Neuron (in vitro differentiated cells): ENCODE measurements around the gene RAB7A.
"Not testable (repeated sequence)": the region's sequence is repeated elsewhere in the genome, so short reads cannot be mapped to it uniquely, and the experiment has no call there.

Experiments used
- H2AFZ ChIP-seq: one replicate; pipeline ENCODE4 v1.6.1; 2013; ENCODE audit warnings: low read depth, mild to moderate bottlenecking, inconsistent platforms, low read length, moderate library complexity
- H3K27me3 ChIP-seq: one replicate; pipeline ENCODE4 v1.6.1; 2013; ENCODE audit warnings: low read length; ENCODE audit not compliant: insufficient read depth
- H3K36me3 ChIP-seq: one replicate; pipeline ENCODE4 v1.6.1; 2013; ENCODE audit warnings: low read length; ENCODE audit not compliant: insufficient read depth
- H3K4me1 ChIP-seq: one replicate; pipeline ENCODE4 v1.6.1; 2013; ENCODE audit warnings: low read length; ENCODE audit not compliant: insufficient read depth
- H3K4me3 ChIP-seq: 2 replicates; pipeline ENCODE4 v1.5.1; 2013; ENCODE audit warnings: mild to moderate bottlenecking, low read length, moderate library complexity
- H3K9me3 ChIP-seq: one replicate; pipeline ENCODE4 v1.6.1; 2013; ENCODE audit warnings: low read length

Gene RAB7A

DNA sequence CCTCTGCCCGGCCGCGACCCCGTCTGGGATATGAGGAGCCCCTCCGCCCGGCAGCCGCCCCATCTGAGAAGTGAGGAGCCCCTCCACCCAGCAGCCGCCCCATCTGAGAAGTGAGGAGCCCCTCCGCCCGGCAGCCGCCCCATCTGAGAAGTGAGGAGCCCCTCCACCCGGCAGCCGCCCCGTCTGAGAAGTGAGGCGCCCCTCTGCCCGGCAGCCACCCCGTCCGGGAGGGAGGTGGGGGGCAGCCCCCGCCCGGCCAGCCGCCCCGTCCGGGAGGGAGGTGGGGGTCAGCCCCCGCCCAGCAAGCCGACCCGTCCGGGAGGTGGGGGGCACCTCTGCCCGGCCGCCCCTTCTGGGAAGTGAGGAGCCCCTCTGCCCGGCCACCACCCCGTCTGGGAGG is 47.2 kb downstream of the RAB7A start:
- not testable (repeated sequence) for H3K9me3 ChIP-seq, H2AFZ ChIP-seq, H3K4me1 ChIP-seq, H3K36me3 ChIP-seq, H3K27me3 ChIP-seq, H3K4me3 ChIP-seq

DNA sequence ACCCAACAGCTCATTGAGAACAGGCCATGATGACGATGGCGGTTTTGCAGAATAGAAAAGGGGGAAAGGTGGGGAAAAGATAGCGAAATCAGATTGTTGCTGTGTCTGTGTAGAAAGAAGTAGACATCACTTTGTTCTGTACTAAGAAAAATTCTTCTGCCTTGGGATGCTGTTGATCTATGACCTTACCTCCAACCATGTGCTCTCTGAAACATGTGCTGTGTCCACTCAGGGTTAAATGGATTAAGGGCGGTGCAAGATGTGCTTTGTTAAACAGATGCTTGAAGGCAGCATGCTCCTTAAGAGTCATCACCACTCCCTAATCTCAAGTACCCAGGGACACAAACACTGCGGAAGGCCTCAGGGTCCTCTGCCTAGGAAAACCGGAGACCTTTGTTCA is 47.6 kb downstream of the RAB7A start:
- H3K36me3 ChIP-seq, H2AFZ ChIP-seq, H3K27me3 ChIP-seq, H3K4me1 ChIP-seq, H3K4me3 ChIP-seq, H3K9me3 ChIP-seq: not testable (repeated sequence)

DNA sequence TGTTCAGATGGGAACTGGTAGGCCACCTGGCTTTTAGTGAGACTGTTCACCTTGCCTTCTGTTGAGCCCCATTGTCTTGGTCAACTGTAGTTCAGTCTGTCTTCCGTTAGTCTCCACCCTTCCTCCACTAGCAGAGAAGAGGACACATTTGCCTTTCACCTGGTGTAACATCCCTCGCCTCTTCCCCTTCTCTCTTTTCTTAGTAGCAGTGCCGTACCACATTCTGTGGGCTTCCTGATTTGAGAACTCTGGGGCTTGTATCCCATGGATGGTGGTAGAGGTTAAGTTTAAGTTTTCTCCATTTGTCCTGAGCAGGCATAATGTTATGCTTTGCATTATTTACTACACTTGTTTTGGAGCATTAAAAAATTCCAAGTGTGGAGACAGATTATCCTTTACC is 49.3 kb downstream of the RAB7A start:
- Histone ChIP-seq H3K27me3 (no peaks in the 10 kb centered on the region), H3K9me3 (peaks cover 7% of the 10 kb centered on the region), H2AFZ (no peak overlapping the region), H3K4me1 (no peaks in the 10 kb centered on the region), H3K36me3 (no peaks in the 10 kb centered on the region), H3K4me3 (no peak overlapping the region)

DNA sequence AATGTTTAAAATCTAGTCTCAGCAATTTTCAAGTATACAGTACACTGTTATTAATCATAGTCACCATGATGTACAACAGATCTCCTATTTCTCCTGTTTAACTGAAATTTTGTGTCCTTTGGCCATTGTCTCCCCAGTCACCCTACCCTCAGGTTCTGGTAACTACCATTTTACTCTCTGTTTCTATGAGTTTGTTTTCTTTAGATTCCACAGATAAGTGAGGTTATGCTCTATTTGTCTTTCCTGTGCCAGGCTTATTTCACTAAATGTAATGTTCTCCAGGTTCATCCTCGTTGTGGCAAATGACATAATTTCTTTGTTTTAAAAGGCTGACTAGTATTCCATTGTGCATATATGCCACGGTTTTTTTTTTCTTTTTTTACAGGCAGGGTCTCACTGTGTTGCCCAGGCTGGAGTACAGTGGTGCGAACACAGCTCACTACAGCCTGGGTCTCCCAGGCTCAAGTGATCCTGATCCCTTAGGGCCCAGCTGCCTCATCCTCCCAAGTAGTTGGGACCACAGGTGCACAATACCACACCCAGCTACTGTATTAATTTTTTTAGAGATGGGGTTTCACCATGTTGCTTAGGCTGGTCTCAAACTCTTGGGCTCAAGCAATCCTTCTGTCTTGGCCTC is 50.0 kb downstream of the RAB7A start:
- H3K27me3 ChIP-seq = no peaks in the 10 kb centered on the region
- H3K4me3 ChIP-seq = no peak overlapping the region
- no peak overlapping the region for H2AFZ ChIP-seq
- peaks cover 7% of the 10 kb centered on the region for H3K9me3 ChIP-seq
- H3K36me3 ChIP-seq = no peaks in the 10 kb centered on the region
- no peaks in the 10 kb centered on the region for H3K4me1 ChIP-seq

DNA sequence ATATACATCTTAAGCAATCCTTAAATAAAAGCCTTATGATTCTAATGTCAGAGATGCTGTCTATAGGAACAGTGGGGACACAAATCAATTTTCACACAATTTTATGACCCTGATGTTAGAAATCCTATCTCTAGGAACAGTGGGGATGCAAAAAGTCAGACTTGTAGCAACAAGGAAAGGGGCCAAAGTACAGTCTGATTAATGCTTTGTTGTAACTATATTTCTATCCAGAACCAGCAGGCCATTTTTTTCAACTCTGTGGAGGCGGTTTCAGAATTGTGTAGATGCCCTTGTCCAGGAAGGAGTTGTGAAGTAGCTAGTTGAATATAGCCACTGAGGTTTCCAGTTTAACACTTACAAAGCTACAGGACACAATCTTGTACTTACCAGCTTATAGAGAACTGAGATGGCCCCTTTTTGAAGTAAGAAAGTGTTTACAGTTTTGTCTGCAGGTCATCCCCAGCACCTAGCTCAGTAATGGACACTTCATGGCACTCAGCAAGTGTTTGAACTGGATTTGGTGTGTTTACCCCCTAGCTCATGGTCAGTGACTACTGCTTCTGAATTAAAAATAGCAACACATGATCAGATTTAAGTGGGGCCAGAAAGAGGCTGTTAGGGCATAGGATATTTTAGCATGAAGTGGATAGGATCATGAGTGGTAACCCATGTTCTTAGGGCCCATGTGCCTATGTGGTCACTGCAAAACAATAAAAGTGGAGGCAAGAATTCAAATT is 54.3 kb downstream of the RAB7A start:
- no peak overlapping the region for H2AFZ ChIP-seq
- H3K4me3 ChIP-seq = no peak overlapping the region
- no peaks in the 10 kb centered on the region for H3K27me3 ChIP-seq
- no peaks in the 10 kb centered on the region for H3K4me1 ChIP-seq
- H3K36me3 ChIP-seq = no peaks in the 10 kb centered on the region
- peaks cover 2% of the 10 kb centered on the region for H3K9me3 ChIP-seq

DNA sequence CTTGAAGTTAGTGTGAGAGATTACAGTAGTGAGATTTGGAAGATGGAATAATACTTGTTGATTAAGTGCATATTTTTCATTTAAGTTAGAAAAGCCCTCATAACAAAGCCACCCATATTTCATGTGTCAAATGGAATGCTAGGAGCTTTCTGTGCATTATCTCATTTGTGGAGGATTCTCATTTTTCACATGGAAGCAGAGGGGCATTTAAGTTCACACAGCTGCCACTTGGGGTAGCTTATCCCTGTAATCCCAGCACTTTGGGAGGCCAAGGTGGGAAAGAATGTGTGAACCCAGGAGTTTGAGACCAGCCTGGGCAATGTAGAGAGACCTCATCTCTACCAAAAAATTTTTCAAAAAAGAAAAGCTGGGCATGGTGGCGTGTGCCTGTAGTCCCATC is 55.2 kb downstream of the RAB7A start:
- no peak overlapping the region for H2AFZ ChIP-seq
- no peaks in the 10 kb centered on the region for H3K4me1 ChIP-seq
- H3K4me3 ChIP-seq = no peak overlapping the region
- no peaks in the 10 kb centered on the region for H3K36me3 ChIP-seq
- H3K27me3 ChIP-seq = no peaks in the 10 kb centered on the region
- H3K9me3 ChIP-seq = peaks cover 2% of the 10 kb centered on the region

DNA sequence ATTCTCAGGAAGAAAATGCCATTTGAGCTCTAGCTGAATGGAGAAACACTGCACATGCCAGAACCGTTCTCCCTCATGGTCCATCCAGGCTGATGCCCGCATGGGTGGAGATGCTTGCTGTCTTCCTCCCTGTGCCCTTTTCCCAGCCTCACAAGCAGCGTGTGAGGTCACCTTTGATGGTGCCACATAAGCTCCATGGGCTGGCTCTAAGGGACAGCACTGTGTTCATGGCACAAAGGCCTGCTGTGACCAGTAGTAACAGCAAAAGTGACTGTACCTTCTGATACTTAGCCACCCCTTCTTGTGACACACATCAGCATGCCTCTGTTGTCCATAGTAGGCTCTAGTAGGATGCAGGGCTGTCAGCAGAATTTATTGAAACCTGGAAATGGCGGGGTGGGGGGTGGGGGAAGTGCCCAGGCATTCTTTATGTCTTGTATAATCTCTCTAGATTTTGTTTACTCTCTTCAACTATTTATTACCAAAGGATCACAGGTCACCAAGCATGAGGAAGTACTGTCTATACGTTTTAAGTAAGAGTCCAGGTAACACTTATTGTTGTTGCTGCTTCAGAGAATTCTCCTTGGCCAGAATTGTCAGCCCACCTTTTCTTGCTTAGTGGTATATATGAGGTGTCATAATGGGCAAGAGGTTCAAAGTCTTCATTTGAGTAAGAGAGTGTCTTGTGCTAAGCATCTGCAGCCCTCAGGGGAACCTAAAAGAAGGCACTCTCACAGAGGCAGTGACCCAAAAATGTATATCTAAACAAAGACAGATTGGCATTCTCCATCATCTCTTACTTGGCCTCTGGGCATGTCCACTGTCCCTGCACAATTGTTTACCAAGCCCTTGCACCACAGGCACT is 56.5 kb downstream of the RAB7A start:
- H3K36me3 ChIP-seq = no peaks in the 10 kb centered on the region

DNA sequence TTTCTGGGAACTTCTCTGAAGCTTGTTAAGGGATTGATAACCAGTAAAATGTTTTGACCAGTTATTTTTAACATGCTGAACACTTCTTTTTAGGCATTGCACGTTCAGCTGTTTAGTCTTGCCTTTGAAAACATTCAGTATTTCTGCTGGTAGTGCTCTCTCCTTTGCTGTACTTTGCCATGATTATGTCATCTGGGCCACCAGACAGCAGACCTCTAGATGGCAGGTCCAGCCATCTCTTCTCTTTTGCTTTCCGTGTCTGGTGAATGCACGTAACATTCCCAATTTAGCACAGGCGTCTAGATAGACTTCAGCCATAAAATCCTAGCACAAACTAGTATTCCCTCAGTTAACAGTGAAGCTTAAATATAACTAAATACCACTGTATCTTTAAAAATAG is 57.8 kb downstream of the RAB7A start:
- Histone ChIP-seq H3K4me1 (no peaks in the 10 kb centered on the region), H3K4me3 (no peak overlapping the region), H3K9me3 (no peaks in the 10 kb centered on the region), H3K27me3 (no peaks in the 10 kb centered on the region), H3K36me3 (no peaks in the 10 kb centered on the region), H2AFZ (no peak overlapping the region)

More for the DNA sequence above, 56.5 kb downstream of the RAB7A start:
- no peaks in the 10 kb centered on the region for H3K27me3 ChIP-seq
- no peaks in the 10 kb centered on the region for H3K9me3 ChIP-seq
- no peak overlapping the region for H3K4me3 ChIP-seq
- H2AFZ ChIP-seq = no peak overlapping the region
- H3K4me1 ChIP-seq = no peaks in the 10 kb centered on the region

DNA sequence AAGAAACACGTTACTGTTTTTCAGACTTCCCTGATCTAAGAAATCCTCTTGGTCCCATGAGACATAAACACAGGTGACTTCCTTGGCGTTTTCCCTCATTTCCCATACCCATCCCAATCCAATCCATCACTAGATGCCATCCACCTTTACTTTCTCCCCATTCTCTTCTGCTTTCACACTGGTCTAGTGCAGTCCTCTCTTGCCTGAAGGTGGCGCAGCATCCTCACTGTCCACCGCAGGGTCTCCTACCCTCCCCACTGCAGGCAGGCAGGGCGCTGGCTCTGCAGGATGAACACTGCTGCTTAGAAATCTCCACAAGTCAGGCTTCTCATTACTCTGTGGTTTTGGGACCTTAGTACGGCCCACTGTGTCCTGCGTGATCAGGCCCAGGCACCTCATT is 58.2 kb downstream of the RAB7A start:
- Histone ChIP-seq H3K27me3 (no peaks in the 10 kb centered on the region), H3K4me1 (no peaks in the 10 kb centered on the region), H2AFZ (no peak overlapping the region), H3K36me3 (no peaks in the 10 kb centered on the region), H3K9me3 (no peaks in the 10 kb centered on the region), H3K4me3 (no peak overlapping the region)

DNA sequence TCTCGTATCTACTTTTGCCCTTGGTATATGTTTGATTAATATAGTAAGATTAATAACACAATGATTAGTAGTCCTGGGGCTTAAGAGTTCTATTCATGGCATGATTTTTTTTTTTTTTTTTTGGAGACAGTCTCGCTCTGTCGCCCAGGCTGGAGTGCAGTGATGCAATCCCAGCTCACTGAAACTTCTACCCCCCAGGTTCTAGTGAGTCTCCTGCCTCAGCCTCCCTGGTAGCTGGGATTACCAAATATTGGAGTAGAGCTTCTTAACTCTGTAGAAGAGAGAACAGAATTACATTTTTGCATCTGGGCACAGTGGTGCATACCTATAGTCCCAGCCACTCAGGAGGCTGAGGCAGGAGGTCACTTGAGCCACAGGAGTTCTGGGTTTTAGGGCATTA is 58.9 kb downstream of the RAB7A start:
- Histone ChIP-seq H3K4me3 (no peak overlapping the region), H3K27me3 (no peaks in the 10 kb centered on the region), H3K4me1 (no peaks in the 10 kb centered on the region), H3K9me3 (no peaks in the 10 kb centered on the region), H3K36me3 (no peaks in the 10 kb centered on the region), H2AFZ (no peak overlapping the region)

DNA sequence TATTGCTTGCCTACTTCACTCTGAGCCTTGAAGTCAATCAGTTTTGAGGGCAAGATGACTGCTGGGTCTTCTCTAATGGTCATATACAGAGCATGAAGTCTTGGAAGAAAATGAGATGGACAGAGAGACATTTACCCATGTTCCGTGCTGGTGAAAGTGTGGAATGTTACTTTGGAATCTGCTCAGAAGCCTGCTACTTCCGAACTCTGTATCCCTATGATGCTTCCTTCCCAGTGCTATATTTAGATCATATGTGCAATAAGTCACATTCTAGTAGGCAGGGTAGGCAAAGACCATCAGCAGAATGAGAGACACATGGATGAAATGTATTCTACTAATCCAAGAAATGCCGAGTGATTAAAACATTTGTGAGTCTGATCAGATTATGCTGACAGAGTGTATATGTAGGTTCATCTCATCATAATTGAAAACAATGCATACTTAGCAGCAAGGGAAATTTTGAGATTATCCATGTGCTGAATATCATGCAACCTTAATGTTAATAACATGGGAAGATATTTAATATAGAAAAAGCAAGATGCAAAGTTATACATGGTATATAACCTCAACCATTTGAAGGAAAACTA is 60.5 kb downstream of the RAB7A start:
- Histone ChIP-seq H3K4me1 (no peaks in the 10 kb centered on the region), H3K4me3 (no peak overlapping the region), H3K36me3 (no peaks in the 10 kb centered on the region), H2AFZ (no peak overlapping the region), H3K9me3 (no peaks in the 10 kb centered on the region), H3K27me3 (no peaks in the 10 kb centered on the region)

DNA sequence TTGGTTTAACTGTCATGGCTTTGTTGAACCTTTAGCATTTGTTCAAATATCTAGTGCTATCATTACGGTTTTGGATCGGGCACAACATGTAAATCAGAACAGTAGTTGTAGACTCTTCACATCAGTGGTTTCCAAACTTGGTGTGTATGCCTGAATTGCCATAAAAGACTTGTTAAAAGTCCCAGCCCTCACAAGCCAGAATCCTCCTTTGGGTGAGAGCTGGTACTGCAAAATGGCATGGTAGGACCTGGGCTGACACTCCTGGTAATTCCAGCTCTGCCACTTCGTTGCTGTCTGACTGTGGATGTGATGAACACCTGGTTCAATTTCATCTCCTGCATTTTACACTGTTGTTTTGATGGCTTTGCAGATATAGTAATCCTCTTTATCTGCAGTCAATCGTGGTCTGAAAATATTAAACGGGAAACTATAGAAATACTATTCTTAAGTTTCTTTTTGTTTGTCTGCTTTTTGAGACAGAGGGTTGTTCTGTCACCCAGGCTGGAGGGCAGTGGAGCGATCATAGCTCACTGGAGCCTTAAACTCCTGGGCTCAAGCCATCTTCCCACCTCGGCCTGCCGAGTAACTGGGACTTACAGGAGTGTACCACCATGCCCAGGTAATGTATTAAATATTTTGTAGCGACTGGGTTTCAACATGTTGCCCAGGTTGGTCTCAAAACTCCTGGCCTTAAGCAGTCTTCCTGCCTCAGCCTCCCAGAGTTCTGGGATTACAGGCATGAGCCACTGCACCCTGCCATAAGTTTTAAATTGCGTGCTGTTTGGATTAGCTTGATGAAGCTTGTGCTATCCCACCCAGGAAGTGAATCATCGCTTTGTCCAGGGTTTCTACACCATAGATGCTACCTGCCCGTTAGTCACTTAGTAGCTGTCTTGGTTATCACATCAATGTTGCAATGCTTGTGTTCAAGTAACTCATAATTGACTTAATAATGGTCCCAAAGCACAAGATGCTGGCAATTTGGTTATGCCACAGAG is 61.6 kb downstream of the RAB7A start:
- H3K36me3 ChIP-seq = no peaks in the 10 kb centered on the region
- H3K9me3 ChIP-seq = no peaks in the 10 kb centered on the region
- H3K4me1 ChIP-seq = no peaks in the 10 kb centered on the region
- no peaks in the 10 kb centered on the region for H3K27me3 ChIP-seq
- H2AFZ ChIP-seq = no peak overlapping the region
- no peak overlapping the region for H3K4me3 ChIP-seq
